Globus pallidus (tissue), 1 donor: ENCODE measurements around the gene STX10.

Source experiments
- DNase-seq: peaks from one replicate; pipeline ENCODE4 v3.0.0-alpha.2; 2015; ENCODE audit warnings: low spot score

Gene STX10

GRCh38 chr19:13139633-13140311, 10.4 kb downstream of the STX10 start:
- no peak for DNase-seq

GRCh38 chr19:13138916-13139198, 11.3 kb downstream of the STX10 start:
- DNase-seq: no peak

GRCh38 chr19:13138171-13138915, 11.8 kb downstream of the STX10 start:
- DNase-seq: no peak

- no peak for DNase-seq
Measured at GRCh38 chr19:13137290-13137794, 12.8 kb downstream of the STX10 start.

GRCh38 chr19:13135068-13136062, 14.8 kb downstream of the STX10 start:
- DNase-seq: no peak

- no peak for DNase-seq
Measured at GRCh38 chr19:13134626-13135025, 15.5 kb downstream of the STX10 start.

GRCh38 chr19:13133241-13133870, 16.8 kb downstream of the STX10 start:
- peak; percentile 80 for DNase-seq

GRCh38 chr19:13132471-13133180, 17.5 kb downstream of the STX10 start:
- DNase-seq: no peak

- no peak for DNase-seq
Measured at GRCh38 chr19:13130886-13131490, 19.2 kb downstream of the STX10 start.

- DNase-seq: no peak
Measured at GRCh38 chr19:13129384-13129783, 20.8 kb downstream of the STX10 start.

- no peak for DNase-seq
Measured at GRCh38 chr19:13128583-13128982, 21.6 kb downstream of the STX10 start.

- DNase-seq: no peak
Measured at GRCh38 chr19:13127811-13128575, 22.2 kb downstream of the STX10 start.

- no peak for DNase-seq
Measured at GRCh38 chr19:13127051-13127450, 23.1 kb downstream of the STX10 start.

- no peak for DNase-seq
Measured at GRCh38 chr19:13122980-13123957, 26.9 kb downstream of the STX10 start.

- no peak for DNase-seq
Measured at GRCh38 chr19:13122275-13122878, 27.8 kb downstream of the STX10 start.

- DNase-seq: no peak
Measured at GRCh38 chr19:13121551-13122274, 28.5 kb downstream of the STX10 start.

GRCh38 chr19:13120817-13121216, 29.4 kb downstream of the STX10 start:
- no peak for DNase-seq

GRCh38 chr19:13120031-13120430, 30.1 kb downstream of the STX10 start:
- DNase-seq: no peak
